A549 treated with CpdA at 1 μM for 4 hours (cell line): ENCODE results near the gene ZBTB14. TPM values are rescaled to one million over a fixed set of nuclear protein-coding genes. Genes with fewer than 3 reads are reported as not detected.

Experiments used
- total RNA-seq: library from RNA; stranded (reverse); fragments of 200-300 nt; extraction: Qiagen RNA extraction; gene quantifications from 5 replicates; pipeline ENCODE4 v1.2.3, GENCODE V29; 2022; ENCODE audit warnings: low read depth

ZBTB14 gene, protein sequence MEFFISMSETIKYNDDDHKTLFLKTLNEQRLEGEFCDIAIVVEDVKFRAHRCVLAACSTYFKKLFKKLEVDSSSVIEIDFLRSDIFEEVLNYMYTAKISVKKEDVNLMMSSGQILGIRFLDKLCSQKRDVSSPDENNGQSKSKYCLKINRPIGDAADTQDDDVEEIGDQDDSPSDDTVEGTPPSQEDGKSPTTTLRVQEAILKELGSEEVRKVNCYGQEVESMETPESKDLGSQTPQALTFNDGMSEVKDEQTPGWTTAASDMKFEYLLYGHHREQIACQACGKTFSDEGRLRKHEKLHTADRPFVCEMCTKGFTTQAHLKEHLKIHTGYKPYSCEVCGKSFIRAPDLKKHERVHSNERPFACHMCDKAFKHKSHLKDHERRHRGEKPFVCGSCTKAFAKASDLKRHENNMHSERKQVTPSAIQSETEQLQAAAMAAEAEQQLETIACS
- total RNA-seq = 6.8 to 8.1 TPM (median 7.2 TPM) in 5 replicates

GRCh38 chr18:5295231-5295920 is at the start of gene ZBTB14:
TSS of gene ZBTB14 (minus strand) at chr18:5295726. CDS start at chr18:5293246, 2,480 bp downstream.

Other genes with a start within 250 kb of the ZBTB14 start
- gene AKAIN1, start 98.5 kb downstream of the ZBTB14 start, total RNA-seq = not detected in 5 replicates
- gene EPB41L3, start 248.3 kb upstream of the ZBTB14 start, total RNA-seq = 0.11 to 0.82 TPM (median 0.39 TPM) in 5 replicates